Inflammatory macrophage (primary cell): ENCODE data around the gene ADARB2.

Experiments used
- DNase-seq, 2 donors: peaks; one replicate each; pipeline ENCODE4 v3.0.0-alpha.2; 2020 to 2022

Gene ADARB2

DNA sequence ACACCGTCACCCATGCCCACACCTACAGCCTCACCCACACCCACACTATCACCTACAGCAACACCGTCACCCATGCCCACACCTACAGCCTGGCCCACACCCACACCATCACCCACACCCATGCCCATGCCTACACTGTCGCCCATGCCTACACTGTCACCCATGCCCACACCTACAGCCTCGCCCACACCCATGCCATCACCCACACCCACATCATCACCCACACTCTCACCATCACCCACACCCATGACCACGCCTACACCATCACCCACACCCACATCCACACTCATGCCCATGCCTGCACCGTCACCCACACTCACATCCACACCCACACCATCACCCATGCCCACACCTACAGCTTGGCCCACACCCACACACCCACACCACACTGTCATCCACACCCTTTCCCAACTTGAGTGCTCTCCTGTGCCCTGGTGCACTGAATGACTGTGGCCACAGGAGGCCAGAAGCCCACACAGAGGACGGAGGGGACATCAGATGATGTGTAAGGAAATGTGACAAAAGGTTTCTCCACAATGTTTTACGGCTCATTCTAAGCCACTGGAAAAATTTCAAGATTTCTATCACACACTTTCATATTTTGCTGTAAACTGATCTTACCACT, 527.9 kb downstream of the ADARB2 start:
- DNase-seq, result no peak

DNA sequence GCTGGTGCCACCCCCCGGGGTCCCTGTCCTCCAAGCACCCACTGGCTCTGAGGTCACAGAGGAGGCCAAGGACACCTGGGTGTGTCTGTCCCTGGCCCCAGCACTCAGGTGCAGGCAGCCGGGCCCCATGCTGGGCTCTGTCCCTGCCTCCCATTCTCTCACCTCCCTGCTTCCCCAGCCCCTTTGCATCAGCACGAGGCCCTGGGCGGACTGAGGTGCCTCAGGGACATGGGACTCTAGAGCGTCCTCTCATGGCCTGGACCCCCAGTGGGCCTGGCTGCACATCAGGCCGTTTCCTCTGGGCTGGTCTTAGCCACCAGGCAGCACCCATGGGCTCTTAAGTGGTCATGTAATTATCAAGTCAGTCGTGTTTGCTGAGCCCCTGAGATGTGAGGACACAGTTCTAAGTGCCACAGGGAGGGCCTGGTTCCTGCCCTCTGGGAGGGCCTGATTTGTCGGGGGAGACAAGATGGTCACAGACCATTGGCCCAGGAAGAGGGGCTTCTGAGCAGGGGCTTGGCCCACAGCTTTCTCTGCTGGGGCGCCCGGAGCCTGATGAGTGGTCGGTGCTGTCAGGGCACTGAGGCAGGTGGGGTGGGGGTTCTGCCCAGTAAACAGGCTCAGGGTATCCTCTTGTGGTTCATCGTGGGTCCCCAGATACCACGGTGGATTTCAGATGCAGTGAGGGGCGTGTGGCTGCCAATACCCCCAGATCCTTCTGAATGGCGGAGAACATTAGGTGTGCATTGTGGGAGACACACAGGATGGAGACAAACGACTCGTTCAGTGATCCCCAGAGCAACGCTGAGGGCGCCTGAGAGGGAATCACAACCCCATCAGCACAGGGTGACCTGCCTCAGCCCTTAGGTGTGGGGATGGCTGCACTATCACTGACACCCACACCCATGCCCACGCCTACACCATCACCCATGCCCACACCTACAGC, 528.7 kb downstream of the ADARB2 start:
- no peak for DNase-seq

DNA sequence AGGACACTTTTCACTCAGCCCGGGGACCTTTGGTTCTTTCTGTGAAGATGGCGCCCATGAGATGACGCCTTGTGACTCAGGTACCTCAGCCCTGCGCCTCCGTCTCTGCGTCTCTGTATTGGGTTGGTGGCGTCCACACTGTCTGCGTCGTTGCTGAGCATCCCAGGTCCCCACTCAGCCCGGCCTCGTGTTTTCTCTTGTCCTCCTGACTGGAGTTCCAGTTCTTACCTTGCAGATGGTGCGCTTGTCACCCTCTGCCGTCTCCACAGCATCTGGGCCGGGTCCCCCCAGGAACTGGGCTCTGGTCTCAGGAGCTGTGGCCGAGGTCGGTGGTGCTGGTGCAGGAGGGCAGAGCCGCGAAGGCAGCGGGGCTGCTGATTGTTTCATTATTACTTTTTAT, 530.7 kb downstream of the ADARB2 start:
- DNase-seq, result no peak

DNA sequence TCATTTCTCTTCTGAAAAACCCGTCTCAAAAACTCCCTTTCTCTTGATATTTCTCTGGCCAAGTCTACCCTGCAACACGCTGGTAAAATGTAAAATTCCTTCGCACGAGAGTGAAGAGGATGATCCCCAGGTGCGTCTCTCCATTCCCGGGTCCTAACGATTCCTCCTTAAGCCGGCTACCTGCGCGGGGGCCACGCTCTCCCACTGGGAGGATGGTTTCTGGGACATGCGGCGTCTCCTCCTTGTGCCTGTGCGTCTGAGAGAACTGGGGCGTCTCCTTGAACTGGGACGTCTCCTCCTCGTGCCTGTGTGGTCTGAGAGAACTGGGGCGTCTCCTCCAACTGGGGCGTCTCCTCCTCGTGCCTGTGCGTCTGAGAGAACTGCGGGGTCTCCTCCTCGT, 531.2 kb downstream of the ADARB2 start:
- no peak for DNase-seq

DNA sequence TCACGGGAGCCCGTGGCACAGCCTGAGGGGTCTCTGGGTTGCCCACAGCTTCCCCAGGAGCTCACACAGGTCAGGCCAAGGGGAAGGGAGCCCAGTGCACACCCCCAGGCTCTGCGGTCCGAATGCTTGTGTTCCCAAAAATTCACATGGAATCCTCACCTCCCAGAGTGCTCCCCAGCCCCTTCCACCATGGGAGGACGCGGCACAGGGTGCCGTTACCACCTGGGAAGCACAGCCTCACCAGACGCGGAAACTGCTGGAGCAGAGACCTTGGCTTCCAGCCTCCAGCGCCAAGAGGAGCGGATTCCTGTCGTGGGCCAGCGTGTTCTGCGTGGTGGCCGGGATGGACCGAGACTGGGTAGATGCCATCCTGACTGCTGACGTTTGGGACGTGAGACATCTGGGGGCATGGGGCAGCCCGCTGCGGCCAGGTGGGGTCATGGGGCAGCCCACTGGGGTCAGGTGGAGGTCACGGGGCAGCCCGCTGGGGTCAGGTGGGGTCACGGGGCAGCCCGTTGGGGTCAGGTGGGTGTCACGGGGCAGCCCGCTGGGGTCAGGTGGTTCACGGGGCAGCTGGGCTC, 531.8 kb downstream of the ADARB2 start:
- DNase-seq, result no peak

DNA sequence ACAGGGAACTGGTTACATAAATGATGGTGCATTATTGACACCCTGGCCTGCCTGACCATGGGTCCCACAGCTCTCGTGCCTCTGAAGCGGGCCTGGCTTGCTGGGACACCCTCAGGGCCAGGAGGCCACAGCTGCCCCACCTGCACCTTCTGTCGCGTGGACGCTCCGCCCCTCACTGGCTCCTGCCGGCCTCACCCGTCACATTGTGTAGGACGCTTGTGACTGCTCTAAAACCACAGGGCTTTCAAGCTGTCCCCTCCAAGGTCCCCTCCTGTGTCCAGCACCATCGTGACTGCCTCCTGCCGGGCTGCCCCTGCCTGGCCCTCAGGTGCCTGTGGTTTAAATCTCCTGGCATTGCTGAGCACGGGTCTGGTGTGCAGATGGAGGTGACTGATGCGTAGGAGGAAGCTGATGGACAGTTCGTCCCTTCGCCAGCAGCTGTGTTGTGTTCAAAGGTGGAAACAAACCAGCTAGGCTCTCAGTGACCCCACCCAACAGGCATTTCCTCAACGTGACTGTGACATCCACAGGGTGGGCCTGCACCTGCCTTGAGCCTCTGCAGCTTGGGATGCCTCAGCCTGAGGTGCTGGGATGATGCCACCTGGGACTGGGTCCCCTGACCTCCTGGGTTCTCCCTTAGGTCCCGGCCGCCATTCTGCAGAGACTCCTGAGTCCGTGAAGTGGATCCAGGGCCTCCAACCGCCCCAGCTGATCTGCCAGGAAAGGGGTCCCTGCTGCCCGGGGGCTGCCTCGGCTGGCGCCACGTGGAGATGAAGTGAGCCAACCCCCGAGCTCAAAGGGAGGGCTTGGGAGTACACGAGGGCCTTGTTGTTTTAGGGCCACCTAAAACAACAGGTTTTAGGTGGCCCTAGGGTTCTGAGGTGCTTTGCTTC, 532.6 kb downstream of the ADARB2 start:
- no peak for DNase-seq

DNA sequence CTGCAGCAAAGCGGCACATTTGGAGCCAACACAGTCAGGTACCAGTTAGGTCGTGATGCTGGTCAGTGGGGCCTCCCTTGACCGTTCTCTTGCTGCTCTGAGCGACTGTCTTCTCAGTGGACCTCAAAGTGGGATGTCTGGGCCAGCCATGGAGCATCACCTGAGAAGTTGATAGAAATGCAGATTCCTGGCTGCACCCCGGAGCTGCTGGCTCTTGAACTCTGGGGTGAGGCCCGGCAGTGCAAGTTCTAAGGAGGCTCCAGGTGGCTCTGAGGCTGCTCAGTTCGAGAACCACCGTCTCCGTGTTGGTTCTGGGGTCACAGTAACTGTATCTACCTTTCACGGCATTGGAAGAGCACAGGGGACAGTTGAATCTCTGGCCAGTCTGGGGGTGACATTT, 533.6 kb downstream of the ADARB2 start:
- no peak for DNase-seq

DNA sequence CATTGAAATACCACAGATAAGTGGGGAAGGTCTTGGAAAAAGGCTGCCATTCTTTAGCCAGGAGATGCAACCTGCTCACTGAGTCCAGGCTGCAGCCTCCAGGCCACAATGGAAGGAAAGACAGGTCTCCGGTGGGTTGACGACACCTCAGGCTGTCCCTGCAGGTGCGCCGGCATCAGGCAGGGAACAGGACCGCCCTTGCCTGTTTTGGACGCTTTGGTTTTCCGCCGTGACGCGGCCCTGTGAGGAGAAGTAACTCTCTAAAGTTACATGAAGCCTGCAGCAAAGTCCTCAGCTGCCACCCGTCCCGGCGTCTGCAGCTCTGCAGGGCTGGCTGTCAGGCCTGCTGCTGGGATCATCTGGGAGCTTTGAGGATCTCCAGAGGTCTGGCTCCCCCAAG, 534.1 kb downstream of the ADARB2 start:
- no peak for DNase-seq

DNA sequence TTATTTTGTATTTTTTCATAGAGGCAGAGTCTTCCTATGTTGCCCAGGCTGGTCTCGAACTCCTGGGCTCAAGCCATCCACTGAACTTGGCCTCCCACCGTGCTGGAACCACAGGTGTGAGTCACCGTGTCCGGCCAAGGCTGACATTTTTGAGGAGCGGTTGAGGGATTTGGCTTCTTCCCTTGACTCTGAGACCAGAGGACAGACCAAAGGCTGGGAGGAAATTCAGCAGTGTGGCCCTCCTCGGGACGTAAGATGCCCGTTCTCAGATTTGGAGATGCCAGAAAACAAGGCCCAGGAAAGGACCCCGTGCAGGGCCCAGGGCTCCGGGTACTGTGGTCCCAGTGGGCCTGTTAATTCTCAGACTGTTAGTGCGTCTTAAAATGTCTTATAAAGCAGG, 535.0 kb downstream of the ADARB2 start:
- no peak for DNase-seq

DNA sequence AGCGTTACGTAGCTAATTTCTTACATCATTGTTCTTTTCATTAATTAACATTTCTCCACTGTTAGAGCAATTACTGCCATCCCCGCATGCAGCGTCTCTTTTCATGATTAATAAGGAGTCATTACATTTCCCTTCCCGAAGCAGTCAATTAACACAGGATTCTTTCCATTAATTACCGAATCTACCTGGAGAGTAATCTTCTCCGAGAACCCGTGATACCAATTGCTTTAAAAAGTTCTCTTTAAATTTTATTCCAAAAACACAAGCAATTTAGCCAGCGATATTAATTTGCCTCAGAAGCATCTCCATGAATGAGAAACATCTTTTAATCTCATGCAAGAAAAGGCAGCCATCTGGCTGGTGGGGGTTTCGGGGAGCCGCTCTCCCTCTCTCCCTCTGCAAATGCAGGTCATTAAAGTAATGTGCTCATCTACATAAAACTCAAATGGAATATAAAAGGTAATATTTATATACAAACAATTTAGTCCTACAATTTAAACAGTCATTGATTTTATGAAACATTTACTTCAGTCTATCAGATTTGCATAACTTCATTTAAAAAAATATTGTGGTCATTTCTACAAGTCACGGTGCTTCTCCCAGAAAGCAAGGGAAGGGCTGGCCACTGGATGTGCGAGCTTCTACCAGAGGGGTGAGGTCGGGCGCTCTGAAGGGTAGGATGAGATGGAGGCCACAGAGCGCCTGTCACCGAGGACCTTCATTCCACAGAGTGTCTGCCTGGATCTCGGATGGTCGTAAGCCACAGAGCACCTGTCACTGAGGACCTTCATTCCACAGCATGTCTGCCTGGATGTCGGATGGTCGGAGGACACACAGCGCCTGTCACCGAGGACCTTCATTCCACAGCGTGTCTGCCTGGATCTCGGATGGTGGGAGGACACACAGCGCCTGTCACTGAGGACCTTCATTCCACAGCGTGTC, 536.2 kb downstream of the ADARB2 start:
- no peak for DNase-seq

DNA sequence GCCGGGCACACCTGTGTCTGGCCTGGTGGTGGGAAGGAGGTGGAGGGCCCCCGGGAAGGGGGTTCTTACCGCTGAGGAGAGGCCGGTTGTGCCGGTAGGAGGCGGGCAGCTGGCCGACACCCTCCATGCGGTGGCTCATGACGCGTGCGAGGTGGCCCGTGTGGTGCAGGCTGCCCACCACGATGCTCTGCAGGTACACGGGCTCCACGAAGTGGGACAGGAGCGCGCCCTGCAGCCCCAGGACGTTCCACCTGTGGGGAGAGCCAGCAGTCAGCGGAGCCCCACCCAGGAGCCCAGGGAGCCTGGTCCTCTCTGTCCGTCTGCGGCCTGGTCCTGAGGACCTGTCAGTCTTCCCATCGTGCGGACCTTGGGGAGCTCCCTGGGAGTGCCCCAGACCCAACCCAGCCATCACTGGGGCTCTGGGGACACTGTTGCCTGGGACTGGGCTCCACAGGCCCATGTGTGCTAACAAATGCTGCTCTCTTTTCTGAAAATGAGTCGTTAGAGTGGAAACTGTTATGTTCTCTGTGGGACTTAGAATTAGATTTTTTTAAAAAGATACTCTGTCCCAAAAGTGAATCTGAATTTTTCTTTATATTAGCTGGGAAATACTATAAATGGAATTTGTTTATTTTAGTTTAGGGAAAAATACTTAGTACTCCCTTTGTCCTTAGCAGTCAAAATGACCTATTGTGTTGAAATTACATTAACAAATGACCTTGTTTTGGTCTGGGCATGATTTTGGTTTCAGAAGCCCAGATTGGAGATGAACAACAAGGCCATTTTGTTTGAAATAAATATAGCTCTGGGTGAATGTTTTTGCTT, 537.2 kb downstream of the ADARB2 start:
- no peak for DNase-seq

DNA sequence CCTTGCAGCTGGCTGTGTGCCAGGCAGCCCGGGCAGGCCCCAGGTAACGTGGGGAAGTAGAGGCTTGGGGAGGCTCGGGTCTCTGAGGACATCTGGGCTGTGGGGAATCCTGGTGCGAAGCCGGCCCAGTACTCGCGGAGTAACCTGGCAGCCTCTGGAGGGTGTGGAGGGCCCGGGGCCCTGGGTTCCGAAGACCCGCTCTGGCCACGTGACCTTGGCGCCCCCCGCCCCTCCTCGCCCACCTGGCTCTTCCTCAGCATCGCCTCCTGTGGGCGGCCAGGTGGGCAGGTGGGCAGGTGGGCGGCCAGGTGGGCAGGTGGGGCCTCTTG, 538.0 kb downstream of the ADARB2 start:
- DNase-seq, result no peak

DNA sequence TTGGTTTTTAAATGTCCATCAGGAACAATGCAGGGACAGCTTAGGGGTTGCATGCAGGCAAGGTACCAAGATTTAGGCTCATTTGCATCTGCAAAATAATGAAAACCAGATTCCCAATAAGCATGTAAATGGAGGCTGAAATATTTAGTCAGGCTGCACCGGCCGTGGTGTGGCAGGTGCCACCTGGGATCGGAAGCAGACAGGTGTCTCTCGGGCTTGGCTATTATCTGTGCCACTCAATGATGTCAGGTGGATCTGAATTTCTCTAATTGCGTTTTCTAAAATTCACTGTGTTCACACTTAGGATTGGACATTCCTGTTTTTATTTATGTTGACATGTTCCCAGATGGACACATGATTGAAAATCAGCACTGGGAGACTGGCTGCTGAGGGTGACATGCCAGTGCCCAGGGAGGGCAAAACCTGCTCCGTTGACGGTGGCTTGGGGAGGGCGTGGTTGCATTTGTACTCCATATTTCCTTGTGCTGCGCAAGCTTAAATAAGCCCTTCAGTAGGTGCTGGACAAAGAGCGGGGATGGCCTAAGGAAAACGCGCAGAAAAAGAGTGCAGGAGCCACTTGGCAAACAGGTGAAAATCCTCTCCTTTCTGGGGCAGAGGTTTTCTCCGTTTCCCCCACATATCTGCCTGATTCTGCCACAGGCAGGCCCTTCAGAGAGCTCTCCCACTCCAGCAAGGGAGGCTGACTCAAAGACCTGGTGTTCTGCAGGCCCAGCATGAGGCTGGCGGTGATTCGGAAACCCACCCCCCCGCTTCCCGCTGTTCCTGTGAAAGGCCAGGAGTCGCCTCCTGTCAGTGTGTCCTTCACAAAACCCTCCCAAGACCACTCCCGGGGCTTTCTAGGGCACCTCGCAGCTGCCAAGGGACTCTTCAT, 538.6 kb downstream of the ADARB2 start:
- no peak for DNase-seq

DNA sequence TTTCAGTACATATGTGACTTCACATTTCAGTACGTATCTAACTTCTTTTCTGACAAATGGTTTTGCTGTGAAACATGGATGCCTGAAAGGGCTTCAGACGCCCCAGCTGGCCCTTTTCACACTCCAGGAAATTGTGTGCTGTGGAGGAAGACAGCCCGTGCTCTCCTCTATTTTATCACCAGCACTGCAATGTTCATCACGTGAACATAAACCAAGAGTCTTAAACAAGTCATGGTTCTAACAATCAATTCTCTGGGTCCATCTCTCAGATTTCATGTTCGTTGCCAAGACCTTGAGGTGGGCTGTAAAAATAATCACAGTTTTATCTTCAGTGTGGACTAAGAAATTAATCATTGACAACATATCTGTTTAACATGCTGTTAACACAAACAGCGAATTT, 539.9 kb downstream of the ADARB2 start:
- no peak for DNase-seq

DNA sequence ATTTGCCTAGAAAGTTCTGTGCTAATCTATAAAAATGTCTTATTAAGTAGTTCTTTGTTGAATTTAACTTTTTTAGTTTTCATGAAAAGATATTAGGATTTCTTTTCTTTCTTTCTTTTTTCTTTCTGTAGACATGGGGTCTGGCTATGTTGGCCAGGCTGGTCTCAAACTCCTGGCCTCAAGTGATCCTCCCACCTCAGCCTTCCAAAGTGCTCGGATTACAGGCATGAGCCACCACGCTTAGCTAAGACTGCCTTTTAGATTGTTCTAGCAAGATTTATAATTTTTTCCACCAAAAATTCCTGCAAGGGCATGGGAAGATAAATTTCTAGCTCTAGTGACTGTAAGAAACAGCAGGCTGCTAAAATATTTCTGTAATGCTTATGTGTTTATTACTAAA, 540.7 kb downstream of the ADARB2 start:
- no peak for DNase-seq

DNA sequence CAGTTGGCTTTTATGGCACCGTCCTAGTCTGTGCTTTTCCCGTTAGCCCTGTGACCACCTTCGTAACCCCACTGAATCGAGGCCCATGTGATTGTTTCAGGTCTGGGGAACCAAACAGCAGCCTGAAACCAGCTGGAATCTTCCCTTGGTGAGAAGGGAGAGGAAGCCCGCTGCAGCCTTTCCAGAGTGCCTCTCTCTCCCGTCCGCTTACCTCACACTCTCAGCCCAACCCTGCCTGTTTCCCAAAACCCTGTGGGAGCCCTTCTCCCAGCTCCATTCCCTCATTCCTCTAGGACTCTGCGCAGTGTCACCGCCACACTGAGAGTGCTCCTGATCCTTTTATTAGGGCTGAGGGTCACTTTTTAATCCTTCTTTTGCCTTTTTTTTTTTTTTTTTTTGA, 541.5 kb downstream of the ADARB2 start:
- no peak for DNase-seq

DNA sequence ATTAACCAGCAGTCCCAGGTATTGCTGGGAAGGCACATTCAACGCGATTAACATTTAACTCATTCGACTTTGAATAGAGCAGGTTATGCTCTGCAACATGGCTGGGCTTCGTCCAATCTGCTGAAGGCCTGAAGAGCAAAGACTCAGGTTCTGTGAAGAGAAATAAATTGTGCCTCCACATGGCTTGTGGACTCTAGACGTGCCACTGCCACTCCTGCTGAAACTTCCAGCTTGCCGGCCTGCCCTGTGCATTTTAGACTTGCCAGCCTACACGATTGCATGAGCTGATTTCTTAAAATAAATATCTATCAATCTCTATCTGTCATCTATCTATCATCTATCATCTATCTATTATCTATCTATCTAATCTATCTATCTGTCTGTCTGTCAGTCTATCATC, 543.2 kb downstream of the ADARB2 start:
- DNase-seq, result no peak

DNA sequence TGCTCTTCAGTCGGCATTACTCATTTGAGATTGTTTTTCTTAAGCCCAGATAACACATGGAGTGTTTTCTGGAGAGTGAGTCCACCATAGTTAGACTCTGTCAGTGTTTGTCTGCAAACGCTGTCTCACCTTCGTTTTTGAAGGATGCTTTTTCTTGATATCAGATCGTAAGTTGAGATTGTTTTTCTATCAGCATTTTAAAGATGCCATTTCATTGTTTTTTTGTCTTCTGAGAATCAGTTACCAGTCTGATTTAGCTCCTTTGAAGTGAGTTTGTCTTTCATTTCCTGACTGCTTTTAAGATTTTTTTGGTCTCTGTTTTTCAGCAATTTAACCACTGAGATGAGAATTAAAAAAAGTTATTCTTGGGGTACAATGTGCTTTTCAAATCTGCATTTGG, 543.8 kb downstream of the ADARB2 start:
- no peak for DNase-seq

DNA sequence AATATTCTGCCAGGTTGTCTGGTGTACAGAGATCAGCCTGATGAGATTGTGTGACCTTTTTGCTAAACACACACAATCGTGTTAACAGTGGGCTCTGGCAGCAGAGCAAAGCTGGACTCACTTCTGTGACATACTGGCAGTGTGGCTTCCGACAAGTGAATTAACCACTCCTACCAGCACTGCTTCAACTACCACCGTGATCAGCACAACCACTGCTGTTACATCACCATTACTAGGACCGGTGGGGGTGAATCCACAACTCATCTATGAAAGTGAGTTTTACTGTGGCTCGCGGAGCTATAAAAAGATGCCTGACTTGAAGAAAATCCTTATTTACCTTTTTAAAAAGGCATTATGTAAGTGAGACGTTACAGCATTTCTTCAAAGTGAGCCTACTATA, 545.6 kb downstream of the ADARB2 start:
- DNase-seq, result no peak
